Keratinocyte (primary cell): ENCODE results near the gene LEMD1. TPM values are rescaled to one million over a fixed set of nuclear protein-coding genes. Genes with fewer than 3 reads are reported as not detected.

ENCODE experiments used
- DNase-seq: peaks from one replicate; pipeline ENCODE4 v3.0.0-alpha.2; 2011; ENCODE audit warnings: low read depth, missing footprints, low spot score
- FAIRE-seq: peaks from 2 replicates; lab custom pipeline; 2011; peaks lifted over from hg19 to GRCh38; lab: Jason Lieb, UNC
- H2AFZ ChIP-seq: 2 replicates; pipeline ENCODE4 v1.6.0; 2012; ENCODE audit warnings: low read length, control low read depth, inconsistent platforms; ENCODE audit not compliant: control insufficient read depth
- H3K27ac ChIP-seq: 2 replicates; pipeline ENCODE4 v1.5.1; 2011; ENCODE audit warnings: low read length; ENCODE audit not compliant: control insufficient read depth, insufficient read depth
- H3K27me3 ChIP-seq: 3 replicates; pipeline ENCODE4 v1.6.0; 2011; ENCODE audit warnings: low read length; ENCODE audit not compliant: control insufficient read depth, insufficient read depth; ENCODE audit errors: extremely low read depth
- H3K36me3 ChIP-seq, 2 experiments: 2 replicates in 1 of 2; 3 replicates in 1 of 2; pipeline ENCODE4 v1.5.1; 2011; ENCODE audit warnings: low read length in 2 of 2, mild to moderate bottlenecking in 1 of 2; ENCODE audit not compliant: control insufficient read depth in 2 of 2, insufficient read depth in 2 of 2; ENCODE audit errors: extremely low read depth in 1 of 2
- H3K4me1 ChIP-seq: 3 replicates; pipeline ENCODE4 v1.5.1; 2011; ENCODE audit warnings: low read length; ENCODE audit not compliant: control insufficient read depth, insufficient read depth; ENCODE audit errors: extremely low read depth
- H3K4me2 ChIP-seq: 3 replicates; pipeline ENCODE4 v1.6.0; 2011; ENCODE audit warnings: low read depth, low read length; ENCODE audit not compliant: control insufficient read depth, insufficient read depth; ENCODE audit errors: extremely low read depth
- H3K4me3 ChIP-seq, 3 experiments: fragments of 200-600 bp in 1 of 3; sonication (generic) in 1 of 3; 2 replicates in 2 of 3; 3 replicates in 1 of 3; pipeline ENCODE4 v1.5.1; 2011 to 2016; ENCODE audit warnings: low read length in 3 of 3, mild to moderate bottlenecking in 3 of 3, control low read depth in 2 of 3, inconsistent platforms in 1 of 3, low read depth in 1 of 3, mixed read lengths in 1 of 3, mixed run types in 1 of 3, moderate library complexity in 1 of 3; ENCODE audit not compliant: control insufficient read depth in 2 of 3, insufficient read depth in 2 of 3; ENCODE audit errors: extremely low read depth in 1 of 3
- H3K79me2 ChIP-seq: 2 replicates; pipeline ENCODE4 v1.6.0; 2012; ENCODE audit warnings: low read length; ENCODE audit not compliant: control insufficient read depth, insufficient read depth
- H3K9ac ChIP-seq: 3 replicates; pipeline ENCODE4 v1.6.0; 2011; ENCODE audit warnings: low read length; ENCODE audit not compliant: control insufficient read depth, insufficient read depth; ENCODE audit errors: extremely low read depth
- H3K9me1 ChIP-seq: 3 replicates; pipeline ENCODE4 v1.6.0; 2011; ENCODE audit warnings: low read length; ENCODE audit not compliant: control insufficient read depth, insufficient read depth; ENCODE audit errors: extremely low read depth
- H3K9me3 ChIP-seq: 2 replicates; pipeline ENCODE4 v1.5.1; 2012; ENCODE audit warnings: low read depth, low read length; ENCODE audit not compliant: control insufficient read depth
- H4K20me1 ChIP-seq: 3 replicates; pipeline ENCODE4 v1.6.0; 2011; ENCODE audit warnings: low read length; ENCODE audit not compliant: control insufficient read depth, insufficient read depth; ENCODE audit errors: extremely low read depth
- EZH2 ChIP-seq: IDR thresholded peaks from one replicate; pipeline ENCODE4 v1.6.1; 2012; ENCODE audit warnings: inconsistent platforms, mild to moderate bottlenecking, low read length, moderate library complexity
- dilution Hi-C: fragments of 300-500 bp; cut with MboI; formaldehyde crosslinking; loops from one replicate; pipeline ENCODE4 v1.7.0; 2020; ENCODE audit warnings: low sequenced_read_pairs; ENCODE audit not compliant: extremely low pct_ligation_motif_present
- polyA plus RNA-seq, 5 experiments: library from polyadenylated mRNA; depleted of rRNA in 3 of 5; stranded (reverse) in 3 of 5; stranded (forward) in 1 of 5; unstranded in 1 of 5; fragments of >200 nt; gene quantifications; 1 replicate in 1 of 5; 2 replicates in 3 of 5; 3 replicates in 1 of 5; pipeline versions ENCODE4 v1.2.1 to v1.2.3, GENCODE V29; 2011 to 2012; ENCODE audit warnings: missing spikeins in 2 of 5, low read depth in 1 of 5, low replicate concordance in 1 of 5
- TF ChIP-seq, protein P1 (sequence below), 3 experiments: IDR thresholded peaks in 1 of 3; conservative IDR thresholded peaks in 1 of 3; optimal IDR thresholded peaks in 1 of 3; 2 replicates in 2 of 3; 3 replicates in 1 of 3; pipeline versions ENCODE3 to v1.5.1; 2011; ENCODE audit warnings: low read length in 3 of 3, mild to moderate bottlenecking in 3 of 3, moderate library complexity in 2 of 3, control low read depth in 1 of 3, inconsistent platforms in 1 of 3; ENCODE audit not compliant: insufficient read depth in 2 of 3; ENCODE audit errors: extremely low read depth in 1 of 3

The LEMD1 gene
- polyA plus RNA-seq, 1 donor (not counting 4 experiments of a cell fraction or from before 2014, with no cell fraction given): 1.9 TPM

DNA sequence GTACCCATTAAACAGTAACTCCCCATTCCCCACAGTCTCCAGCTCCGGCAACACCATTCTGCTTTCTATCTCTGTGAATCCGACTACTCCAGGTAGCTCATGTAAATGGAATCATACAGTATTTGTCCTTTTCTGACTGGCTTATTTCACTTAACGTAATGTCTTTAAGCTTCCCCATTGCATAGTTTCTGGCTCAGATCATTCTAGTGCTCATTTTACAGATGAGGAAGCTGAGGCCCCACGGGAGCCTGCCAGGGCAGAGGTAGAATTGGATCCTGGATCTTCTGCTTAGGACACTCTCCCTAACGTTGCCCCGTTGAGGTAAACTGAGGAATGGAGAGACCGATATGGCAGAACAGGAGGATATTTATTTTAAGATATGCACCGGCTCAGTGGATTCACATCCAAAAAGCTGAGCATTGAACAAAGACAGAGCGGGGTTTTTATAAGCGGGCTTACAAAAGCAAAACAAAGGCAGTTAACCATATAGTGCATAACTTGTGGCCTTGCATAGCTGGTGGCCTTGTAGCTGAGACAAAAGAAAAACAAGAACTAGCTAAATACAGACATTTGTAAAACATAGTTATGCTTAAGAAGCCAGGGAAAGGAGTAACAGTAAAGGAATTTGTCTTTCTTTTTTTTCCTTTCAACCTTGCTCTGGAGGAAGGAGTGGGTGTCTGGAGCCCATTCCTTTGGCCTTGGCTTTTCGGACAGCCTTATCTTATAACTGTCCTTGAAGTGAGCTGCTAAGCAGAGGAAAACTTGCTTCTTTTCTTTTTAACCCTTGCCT lies 49.8 kb downstream of the LEMD1 start:
- Histone ChIP-seq H3K4me2 (no peak overlapping the region), H3K4me1 (peaks cover 29% of the 10 kb centered on the region), H3K4me3 (no peak overlapping the region)

DNA sequence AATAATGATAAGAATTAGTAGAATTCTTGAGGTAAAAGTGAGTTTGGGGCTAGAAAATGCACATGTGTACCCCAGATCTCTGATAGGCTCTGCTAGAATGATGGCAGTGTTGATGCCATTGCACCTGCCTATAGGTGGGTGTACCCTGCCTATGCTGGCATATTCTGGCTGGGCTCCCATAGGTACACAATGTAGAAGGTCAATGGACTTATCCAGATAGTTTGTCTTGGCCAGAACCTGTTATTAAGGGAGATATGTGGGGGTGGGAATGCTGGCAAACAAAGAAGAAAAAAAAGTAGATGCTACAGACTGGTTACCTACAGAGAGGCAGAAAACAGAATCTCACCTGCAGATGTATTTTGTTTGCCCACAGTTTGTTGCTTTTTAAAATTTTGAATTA lies 51.1 kb downstream of the LEMD1 start:
- DNase-seq (no peak), FAIRE-seq (no peak)
- H3K9me3 ChIP-seq: no peaks in the 10 kb centered on the region
- no peak overlapping the region for H3K4me3 ChIP-seq
- H3K4me1 ChIP-seq: peaks cover 25% of the 10 kb centered on the region
- H3K79me2 ChIP-seq: no peaks in the 10 kb centered on the region
- H3K27ac ChIP-seq: no peak overlapping the region
- H3K4me2 ChIP-seq: no peak overlapping the region
- H3K27me3 ChIP-seq: no peaks in the 10 kb centered on the region
- H4K20me1 ChIP-seq: no peaks in the 10 kb centered on the region
- no peaks in the 10 kb centered on the region for H3K9me1 ChIP-seq
- no peak for TF ChIP-seq EZH2
- TF ChIP-seq, protein P1, sequence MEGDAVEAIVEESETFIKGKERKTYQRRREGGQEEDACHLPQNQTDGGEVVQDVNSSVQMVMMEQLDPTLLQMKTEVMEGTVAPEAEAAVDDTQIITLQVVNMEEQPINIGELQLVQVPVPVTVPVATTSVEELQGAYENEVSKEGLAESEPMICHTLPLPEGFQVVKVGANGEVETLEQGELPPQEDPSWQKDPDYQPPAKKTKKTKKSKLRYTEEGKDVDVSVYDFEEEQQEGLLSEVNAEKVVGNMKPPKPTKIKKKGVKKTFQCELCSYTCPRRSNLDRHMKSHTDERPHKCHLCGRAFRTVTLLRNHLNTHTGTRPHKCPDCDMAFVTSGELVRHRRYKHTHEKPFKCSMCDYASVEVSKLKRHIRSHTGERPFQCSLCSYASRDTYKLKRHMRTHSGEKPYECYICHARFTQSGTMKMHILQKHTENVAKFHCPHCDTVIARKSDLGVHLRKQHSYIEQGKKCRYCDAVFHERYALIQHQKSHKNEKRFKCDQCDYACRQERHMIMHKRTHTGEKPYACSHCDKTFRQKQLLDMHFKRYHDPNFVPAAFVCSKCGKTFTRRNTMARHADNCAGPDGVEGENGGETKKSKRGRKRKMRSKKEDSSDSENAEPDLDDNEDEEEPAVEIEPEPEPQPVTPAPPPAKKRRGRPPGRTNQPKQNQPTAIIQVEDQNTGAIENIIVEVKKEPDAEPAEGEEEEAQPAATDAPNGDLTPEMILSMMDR (optimal IDR thresholded peaks at IDR 0.05 in 1 of 3, IDR thresholded peaks at IDR 0.05 in 1 of 3, conservative IDR thresholded peaks at IDR 0.05 in 1 of 3; ENCODE audit: extremely low read depth in 1 of 3, insufficient read depth in 2 of 3, low read length in 3 of 3): no peak
- dilution Hi-C loops: no loop called here
- no peak overlapping the region for H2AFZ ChIP-seq
- no peaks in the 10 kb centered on the region for H3K36me3 ChIP-seq
- H3K9ac ChIP-seq: no peak overlapping the region

More for the DNA sequence above, 49.8 kb downstream of the LEMD1 start:
- DNase-seq (no peak), FAIRE-seq (no peak)
- Histone ChIP-seq H3K36me3 (no peaks in the 10 kb centered on the region), H3K9ac (no peak overlapping the region), H3K27me3 (no peaks in the 10 kb centered on the region), H4K20me1 (no peaks in the 10 kb centered on the region), H3K27ac (no peak overlapping the region), H2AFZ (no peak overlapping the region), H3K9me1 (no peaks in the 10 kb centered on the region), H3K9me3 (no peaks in the 10 kb centered on the region), H3K79me2 (no peaks in the 10 kb centered on the region)
- TF ChIP-seq EZH2: no peak
- TF ChIP-seq, protein P1 (optimal IDR thresholded peaks at IDR 0.05 in 1 of 3, IDR thresholded peaks at IDR 0.05 in 1 of 3, conservative IDR thresholded peaks at IDR 0.05 in 1 of 3; ENCODE audit: extremely low read depth in 1 of 3, insufficient read depth in 2 of 3, low read length in 3 of 3): no peak
- dilution Hi-C loops: no loop called here
